HEK293T (cell line): ENCODE data around the gene DMAC2.
"Not testable (repeated sequence)": the region's sequence is repeated elsewhere in the genome, so short reads cannot be mapped to it uniquely, and the experiment has no call there.

Experiments
- CTCF ChIA-PET: fragments of 350-600 bp; formaldehyde crosslinking; extraction: SDS; loops from one replicate; lab custom pipeline; 2021; ENCODE audit warnings: antibody characterized with exemption, inconsistent platforms; lab: Yijun Ruan, JAX
- POLR2A ChIA-PET: fragments of 350-600 bp; formaldehyde crosslinking; extraction: SDS; loops from one replicate; lab custom pipeline; 2020; ENCODE audit warnings: antibody characterized with exemption, inconsistent platforms; lab: Yijun Ruan, JAX
- DNase-seq: peaks from one replicate; pipeline ENCODE4 v3.0.0; 2012; ENCODE audit warnings: mixed read lengths; ENCODE audit errors: extremely low spot score
- ARNT ChIP-seq: fragments of 450-650 bp; IDR thresholded peaks from 2 replicates; pipeline ENCODE4 v1.6.1; 2017; ENCODE audit warnings: mild to moderate bottlenecking
- BHLHE40 ChIP-seq: fragments of 450-650 bp; IDR thresholded peaks from 2 replicates; pipeline ENCODE4 v1.6.1; 2016; ENCODE audit warnings: mild to moderate bottlenecking, moderate library complexity, borderline replicate concordance
- CTBP1 ChIP-seq: fragments of 450-650 bp; IDR thresholded peaks from 2 replicates; pipeline ENCODE4 v1.6.1; 2016; ENCODE audit warnings: borderline replicate concordance
- ELF4 ChIP-seq: fragments of 450-650 bp; IDR thresholded peaks from 2 replicates; pipeline ENCODE4 v1.6.1; 2017; ENCODE audit warnings: antibody characterized with exemption
- FOXA1 ChIP-seq: fragments of 450-650 bp; IDR thresholded peaks from 2 replicates; pipeline ENCODE4 v1.6.1; 2016; ENCODE audit warnings: mild to moderate bottlenecking
- FOXK2 ChIP-seq: fragments of 450-650 bp; IDR thresholded peaks from 2 replicates; pipeline ENCODE4 v1.6.1; 2016; ENCODE audit warnings: mild to moderate bottlenecking
- FOXM1 ChIP-seq: fragments of 450-650 bp; IDR thresholded peaks from 2 replicates; pipeline ENCODE4 v1.6.1; 2017; ENCODE audit warnings: mild to moderate bottlenecking, borderline replicate concordance
- HDGF ChIP-seq: fragments of 450-650 bp; IDR thresholded peaks from 2 replicates; pipeline ENCODE4 v1.6.1; 2017; ENCODE audit warnings: antibody characterized with exemption, borderline replicate concordance
- L3MBTL2 ChIP-seq: fragments of 450-650 bp; conservative IDR thresholded peaks from 2 replicates; pipeline ENCODE4 v1.6.1; 2016; ENCODE audit warnings: mild to moderate bottlenecking
- LEF1 ChIP-seq: fragments of 450-650 bp; IDR thresholded peaks from 2 replicates; pipeline ENCODE4 v1.6.1; 2017; ENCODE audit warnings: mild to moderate bottlenecking, borderline replicate concordance
- NFRKB ChIP-seq: fragments of 450-650 bp; IDR thresholded peaks from 2 replicates; pipeline ENCODE4 v1.6.1; 2016; ENCODE audit warnings: mild to moderate bottlenecking, moderate library complexity
- SP1 ChIP-seq: fragments of 450-650 bp; IDR thresholded peaks from 2 replicates; pipeline ENCODE4 v1.6.1; 2017
- SUZ12 ChIP-seq: fragments of 450-650 bp; IDR thresholded peaks from 2 replicates; pipeline ENCODE4 v1.6.1; 2016; ENCODE audit warnings: mild to moderate bottlenecking
- TARDBP ChIP-seq: fragments of 450-650 bp; IDR thresholded peaks from 2 replicates; pipeline ENCODE4 v1.6.1; 2016
- ZNF384 ChIP-seq: fragments of 450-650 bp; IDR thresholded peaks from 2 replicates; pipeline ENCODE4 v1.6.1; 2016
- TF ChIP-seq, protein P1 (sequence below): fragments of 450-650 bp; IDR thresholded peaks from 2 replicates; pipeline ENCODE4 v1.6.1; 2016

DMAC2 gene

GRCh38 chr19:41392775-41393174 lies 46.9 kb downstream of the DMAC2 start:
- DNase-seq = no peak
- POLR2A ChIA-PET = interaction anchor here (1.4 kb wide), 1 partner anchor 28 kb away, joined by 3 read pairs; no protein-coding TSS in a partner anchor
- TF ChIP-seq LEF1 (no peak), HDGF (no peak), ZNF384 (no peak), SP1 (no peak), TARDBP (no peak), ARNT (no peak), FOXA1 (no peak), CTBP1 (no peak), SUZ12 (no peak), ELF4 (no peak), BHLHE40 (no peak), FOXK2 (no peak), NFRKB (no peak), L3MBTL2 (no peak), FOXM1 (no peak)
- TF ChIP-seq, protein P1, sequence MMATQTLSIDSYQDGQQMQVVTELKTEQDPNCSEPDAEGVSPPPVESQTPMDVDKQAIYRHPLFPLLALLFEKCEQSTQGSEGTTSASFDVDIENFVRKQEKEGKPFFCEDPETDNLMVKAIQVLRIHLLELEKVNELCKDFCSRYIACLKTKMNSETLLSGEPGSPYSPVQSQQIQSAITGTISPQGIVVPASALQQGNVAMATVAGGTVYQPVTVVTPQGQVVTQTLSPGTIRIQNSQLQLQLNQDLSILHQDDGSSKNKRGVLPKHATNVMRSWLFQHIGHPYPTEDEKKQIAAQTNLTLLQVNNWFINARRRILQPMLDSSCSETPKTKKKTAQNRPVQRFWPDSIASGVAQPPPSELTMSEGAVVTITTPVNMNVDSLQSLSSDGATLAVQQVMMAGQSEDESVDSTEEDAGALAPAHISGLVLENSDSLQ = no peak
- CTCF ChIA-PET = no interaction called here

- DNase-seq = no peak
- CTCF ChIA-PET = no interaction called here
- TF ChIP-seq ZNF384 (no peak), CTBP1 (no peak), SP1 (no peak)
- POLR2A ChIA-PET = no interaction called here
These were observed 48.1 kb downstream of the DMAC2 start for GRCh38 chr19:41391618-41392017.

GRCh38 chr19:41386442-41386841 lies 53.3 kb downstream of the DMAC2 start:
- TF ChIP-seq FOXK2 = no peak
- no peak for TF ChIP-seq BHLHE40
- no peak for TF ChIP-seq SP1
- no peak for TF ChIP-seq NFRKB
- TF ChIP-seq FOXM1 = no peak
- TF ChIP-seq HDGF = no peak
- TF ChIP-seq ELF4 = no peak
- no peak for TF ChIP-seq ZNF384
- CTCF ChIA-PET = no interaction called here
- DNase-seq = peak; percentile 3
- POLR2A ChIA-PET = interaction anchor here (1.5 kb wide), 1 partner anchor 9 kb away, joined by 3 read pairs; no protein-coding TSS in a partner anchor

DNA sequence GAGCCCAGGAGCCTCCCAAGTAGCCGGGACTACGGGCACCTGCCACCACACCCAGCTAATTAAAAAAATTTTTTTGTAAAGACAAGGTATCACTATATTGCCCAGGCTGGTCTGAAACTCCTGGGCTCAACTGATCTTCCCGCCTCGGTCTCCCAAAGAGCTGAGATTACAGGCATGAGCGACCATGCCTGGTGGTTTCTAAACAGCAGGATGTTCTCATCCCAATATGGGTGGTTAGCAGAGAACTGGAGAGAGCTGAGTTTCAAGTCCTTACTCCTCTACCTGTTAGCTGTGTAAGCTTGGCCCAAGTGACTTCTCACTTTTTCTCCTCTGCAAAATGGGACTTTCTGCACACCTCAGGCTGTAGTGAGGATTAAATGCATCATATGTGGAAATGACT lies 55.4 kb downstream of the DMAC2 start:
- TF ChIP-seq FOXA1 (no peak), SUZ12 (no peak), FOXM1 (no peak), NFRKB (no peak), HDGF (no peak), LEF1 (no peak), TARDBP (no peak), ARNT (no peak), ZNF384 (no peak)
- TF ChIP-seq, protein P1 = no peak
- DNase-seq = no peak
- ChIA-PET CTCF (no interaction called here), POLR2A (no interaction called here)

DNA sequence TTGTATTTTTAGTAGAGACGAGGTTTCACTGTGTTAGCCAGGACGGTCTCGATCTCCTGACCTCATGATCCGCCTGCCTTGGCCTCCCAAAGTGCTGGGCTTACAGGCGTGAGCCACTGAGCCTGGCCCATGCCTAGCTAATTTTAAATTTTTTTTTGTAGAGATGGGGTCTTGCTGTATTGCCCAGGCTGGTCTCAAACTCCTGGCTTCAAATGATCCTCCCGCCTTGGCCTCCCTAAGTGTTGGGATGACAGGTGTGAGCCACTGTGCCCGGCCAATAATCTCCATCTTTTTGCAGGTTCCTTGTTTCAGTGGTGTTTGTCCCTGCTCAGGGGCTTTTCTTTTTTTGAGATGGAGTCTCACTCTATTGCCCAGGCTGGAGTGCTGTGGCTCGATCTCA lies 58.2 kb downstream of the DMAC2 start:
- CTCF ChIA-PET, POLR2A ChIA-PET, DNase-seq: not testable (repeated sequence)
